Measurements from ENCODE around the gene NFIC. TPM values are rescaled to one million over a fixed set of nuclear protein-coding genes. Genes with fewer than 3 reads are reported as not detected.
A peak's percentile ranks its signal among the peaks of the same experiment; 100 is the strongest.
"Not testable (repeated sequence)": the region's sequence is repeated elsewhere in the genome, so short reads cannot be mapped to it uniquely, and the experiment has no call there.

Gene NFIC
- total RNA-seq, 1 experiment from 2014 or later, result 0.82 TPM

DNA sequence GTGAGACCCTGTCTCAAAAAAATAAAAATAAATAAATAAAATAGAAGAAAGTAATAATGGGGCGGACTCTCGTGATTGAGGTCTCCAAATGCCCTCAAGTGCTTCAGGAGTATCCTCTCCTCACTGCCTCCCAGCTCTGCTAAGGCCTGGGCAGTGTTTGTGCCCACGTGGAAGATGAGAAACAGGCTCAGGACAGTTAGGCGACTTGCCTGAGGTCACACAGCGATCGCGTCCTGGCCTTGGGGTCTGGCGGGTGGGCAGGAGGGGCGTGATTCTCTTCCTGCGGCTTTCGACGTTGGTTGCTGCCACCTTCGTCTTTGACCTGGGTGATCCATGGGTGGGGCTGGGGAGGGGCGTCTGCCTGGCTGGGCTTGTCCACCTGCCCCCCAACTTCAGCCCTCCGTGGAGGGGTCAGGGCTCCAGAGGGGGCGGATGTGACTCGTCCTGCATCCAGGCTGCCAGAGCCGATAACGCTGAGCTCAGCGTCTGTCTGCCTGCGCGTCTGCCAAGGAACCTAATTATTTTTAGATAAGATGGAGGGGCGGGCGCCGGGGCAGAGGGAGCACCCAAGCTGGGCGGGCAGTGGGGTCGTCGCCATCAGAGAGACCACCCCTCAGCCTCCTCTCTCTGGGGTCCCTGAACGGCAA is 56.9 kb downstream of the NFIC start:
- Histone ChIP-seq H3K9me2 (replicated peaks; ENCODE audit: insufficient read depth, low read length) (no peaks in the 10 kb centered on the region), H3K79me2 (ENCODE audit: low read length) (no peaks in the 10 kb centered on the region), H3K27me3 (ENCODE audit: low read length) (no peaks in the 10 kb centered on the region), H3K9ac (ENCODE audit: low read length) (no peak overlapping the region), H3K4me2 (ENCODE audit: low read depth, low read length, poor library complexity, severe bottlenecking) (no peak overlapping the region), H4K20me1 (ENCODE audit: insufficient read depth, low read depth, low read length) (no peaks in the 10 kb centered on the region), H3K9me3 (ENCODE audit: low read length) (no peaks in the 10 kb centered on the region), H3K4me3 (ENCODE audit: low read length) (no peak overlapping the region), H3K36me3 (ENCODE audit: insufficient read depth, low read length) (no peaks in the 10 kb centered on the region), H2AFZ (ENCODE audit: low read length) (no peak overlapping the region), H3K27ac (ENCODE audit: low read length) (no peak overlapping the region), H3K4me1 (ENCODE audit: low read length) (no peaks in the 10 kb centered on the region)
- DNase-seq, result no peak

GRCh38 chr19:3426433-3426832 is 60.0 kb downstream of the NFIC start:
- no peaks in the 10 kb centered on the region for H3K27me3 ChIP-seq (ENCODE audit: low read length)
- H3K79me2 ChIP-seq (ENCODE audit: low read length), result no peaks in the 10 kb centered on the region
- no peak overlapping the region for H3K27ac ChIP-seq (ENCODE audit: low read length)
- no peak overlapping the region for H3K9ac ChIP-seq (ENCODE audit: low read length)
- H2AFZ ChIP-seq (ENCODE audit: low read length), result no peak overlapping the region
- H3K9me2 ChIP-seq (replicated peaks; ENCODE audit: insufficient read depth, low read length), result no peaks in the 10 kb centered on the region
- H4K20me1 ChIP-seq (ENCODE audit: insufficient read depth, low read depth, low read length), result no peaks in the 10 kb centered on the region
- no peaks in the 10 kb centered on the region for H3K36me3 ChIP-seq (ENCODE audit: insufficient read depth, low read length)
- DNase-seq, result no peak
- H3K4me1 ChIP-seq (ENCODE audit: low read length), result peaks cover 4% of the 10 kb centered on the region
- no peak overlapping the region for H3K4me3 ChIP-seq (ENCODE audit: low read length)
- no peak overlapping the region for H3K4me2 ChIP-seq (ENCODE audit: low read depth, low read length, poor library complexity, severe bottlenecking)
- no peaks in the 10 kb centered on the region for H3K9me3 ChIP-seq (ENCODE audit: low read length)

DNA sequence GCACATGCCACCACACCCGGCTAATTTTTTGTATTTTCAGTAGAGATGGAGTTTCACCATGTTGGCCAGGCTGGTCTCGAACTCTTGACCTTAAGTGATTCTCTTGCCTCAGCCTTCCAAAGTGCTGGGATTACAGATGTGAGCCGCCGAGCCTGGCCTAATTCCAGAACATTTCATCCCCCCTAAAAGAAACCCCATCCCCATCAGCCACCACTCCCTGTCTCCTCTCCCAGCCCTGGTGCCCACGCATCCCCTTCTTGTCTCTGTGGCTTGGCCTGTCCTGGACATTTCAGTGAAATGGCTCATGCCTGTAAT is 63.9 kb downstream of the NFIC start:
- not testable (repeated sequence) for H3K9ac ChIP-seq (ENCODE audit: low read length); H3K79me2 ChIP-seq (ENCODE audit: low read length); H3K27me3 ChIP-seq (ENCODE audit: low read length); H2AFZ ChIP-seq (ENCODE audit: low read length); H3K4me3 ChIP-seq (ENCODE audit: low read length); H3K9me3 ChIP-seq (ENCODE audit: low read length); H3K36me3 ChIP-seq (ENCODE audit: insufficient read depth, low read length); H4K20me1 ChIP-seq (ENCODE audit: insufficient read depth, low read depth, low read length); H3K4me2 ChIP-seq (ENCODE audit: low read depth, low read length, poor library complexity, severe bottlenecking); H3K9me2 ChIP-seq (replicated peaks; ENCODE audit: insufficient read depth, low read length); H3K27ac ChIP-seq (ENCODE audit: low read length); DNase-seq
- H3K4me1 ChIP-seq (ENCODE audit: low read length), result peaks cover 11% of the 10 kb centered on the region

DNA sequence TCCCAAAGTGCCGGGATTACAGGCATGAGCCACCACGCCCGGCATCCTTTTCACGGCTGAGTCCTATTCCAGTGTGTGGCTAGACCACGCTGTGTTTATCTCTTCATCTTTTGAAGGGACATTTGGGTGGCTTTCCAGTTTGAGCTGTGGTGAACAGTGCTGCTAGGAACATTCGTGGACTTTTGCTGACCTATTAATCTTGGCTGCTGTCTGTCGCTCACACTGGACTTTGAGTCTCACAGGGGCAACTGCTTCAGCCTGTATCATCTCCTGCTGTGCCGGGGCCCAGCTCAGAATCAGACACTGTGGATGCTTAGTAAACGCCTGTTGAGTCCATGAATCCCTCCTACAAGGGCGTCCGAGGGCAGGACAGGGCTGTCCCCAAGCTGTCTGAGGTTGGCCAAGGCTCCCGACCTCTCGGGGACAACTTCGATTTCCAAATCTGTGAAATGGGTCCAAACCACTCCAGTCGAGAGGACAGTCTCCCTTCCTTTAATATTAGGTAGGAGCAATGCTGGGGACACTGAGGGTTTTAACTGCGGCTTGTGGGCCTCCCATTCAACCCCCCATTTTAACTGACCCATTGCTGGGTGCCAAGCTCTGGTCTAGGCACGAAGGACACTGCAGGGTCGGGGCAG is 65.5 kb downstream of the NFIC start:
- peaks cover 15% of the 10 kb centered on the region for H3K4me1 ChIP-seq (ENCODE audit: low read length)
- no peaks in the 10 kb centered on the region for H3K9me2 ChIP-seq (replicated peaks; ENCODE audit: insufficient read depth, low read length)
- no peak for DNase-seq
- H3K4me3 ChIP-seq (ENCODE audit: low read length), result no peak overlapping the region
- H3K79me2 ChIP-seq (ENCODE audit: low read length), result no peaks in the 10 kb centered on the region
- no peak overlapping the region for H3K27ac ChIP-seq (ENCODE audit: low read length)
- no peaks in the 10 kb centered on the region for H3K9me3 ChIP-seq (ENCODE audit: low read length)
- no peaks in the 10 kb centered on the region for H3K36me3 ChIP-seq (ENCODE audit: insufficient read depth, low read length)
- H3K27me3 ChIP-seq (ENCODE audit: low read length), result no peaks in the 10 kb centered on the region
- no peak overlapping the region for H2AFZ ChIP-seq (ENCODE audit: low read length)
- H3K4me2 ChIP-seq (ENCODE audit: low read depth, low read length, poor library complexity, severe bottlenecking), result no peak overlapping the region
- H4K20me1 ChIP-seq (ENCODE audit: insufficient read depth, low read depth, low read length), result no peaks in the 10 kb centered on the region
- H3K9ac ChIP-seq (ENCODE audit: low read length), result no peak overlapping the region

GRCh38 chr19:3433313-3433712 is 66.9 kb downstream of the NFIC start:
- H4K20me1 ChIP-seq (ENCODE audit: insufficient read depth, low read depth, low read length), result no peaks in the 10 kb centered on the region
- H3K36me3 ChIP-seq (ENCODE audit: insufficient read depth, low read length), result no peaks in the 10 kb centered on the region
- H3K27ac ChIP-seq (ENCODE audit: low read length), result no peak overlapping the region
- no peaks in the 10 kb centered on the region for H3K9me3 ChIP-seq (ENCODE audit: low read length)
- no peak for DNase-seq
- no peaks in the 10 kb centered on the region for H3K79me2 ChIP-seq (ENCODE audit: low read length)
- no peak overlapping the region for H2AFZ ChIP-seq (ENCODE audit: low read length)
- H3K4me1 ChIP-seq (ENCODE audit: low read length), result peaks cover 15% of the 10 kb centered on the region
- H3K27me3 ChIP-seq (ENCODE audit: low read length), result no peaks in the 10 kb centered on the region
- no peak overlapping the region for H3K4me2 ChIP-seq (ENCODE audit: low read depth, low read length, poor library complexity, severe bottlenecking)
- no peaks in the 10 kb centered on the region for H3K9me2 ChIP-seq (replicated peaks; ENCODE audit: insufficient read depth, low read length)
- H3K4me3 ChIP-seq (ENCODE audit: low read length), result no peak overlapping the region
- H3K9ac ChIP-seq (ENCODE audit: low read length), result no peak overlapping the region

DNA sequence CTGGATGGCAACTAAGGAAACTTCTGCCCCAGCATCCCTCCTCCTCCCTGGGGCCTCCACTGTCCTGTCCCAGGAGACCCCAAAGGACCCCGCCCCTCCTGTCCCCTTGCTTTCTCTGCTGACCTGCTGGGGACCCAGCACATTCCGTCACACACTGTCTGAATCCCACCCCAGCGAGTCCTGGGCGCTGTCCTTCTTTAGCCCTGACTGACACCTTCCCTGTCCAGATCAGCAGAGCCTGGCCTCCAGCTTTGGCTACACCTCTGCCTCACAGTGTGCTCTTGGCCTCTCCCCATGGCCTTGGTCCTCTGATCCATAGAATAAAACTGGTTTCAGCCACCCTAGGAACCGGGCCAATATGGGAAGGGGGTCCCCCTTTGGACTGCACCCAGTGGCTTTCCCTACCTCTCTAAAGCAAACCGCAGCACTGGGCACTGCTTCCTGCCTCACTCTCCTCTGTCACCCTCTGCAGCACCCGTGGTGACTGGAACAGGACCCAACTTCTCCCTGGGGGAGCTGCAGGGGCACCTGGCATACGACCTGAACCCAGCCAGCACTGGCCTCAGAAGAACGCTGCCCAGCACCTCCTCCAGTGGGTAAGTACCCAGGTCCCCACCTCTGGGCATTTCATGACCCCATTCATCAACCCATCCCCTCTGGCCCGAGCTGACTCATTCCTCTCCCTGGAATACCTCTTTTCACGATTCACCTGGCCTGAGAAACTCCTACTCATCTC is 67.6 kb downstream of the NFIC start:
- H3K4me2 ChIP-seq (ENCODE audit: low read depth, low read length, poor library complexity, severe bottlenecking), result peak overlapping the region; percentile 96
- H3K27me3 ChIP-seq (ENCODE audit: low read length), result no peaks in the 10 kb centered on the region
- peak overlapping the region; percentile 88 for H3K4me3 ChIP-seq (ENCODE audit: low read length)
- H3K9me3 ChIP-seq (ENCODE audit: low read length), result no peaks in the 10 kb centered on the region
- no peak overlapping the region for H3K27ac ChIP-seq (ENCODE audit: low read length)
- H3K9me2 ChIP-seq (replicated peaks; ENCODE audit: insufficient read depth, low read length), result no peaks in the 10 kb centered on the region
- peaks cover 12% of the 10 kb centered on the region for H3K4me1 ChIP-seq (ENCODE audit: low read length)
- peak overlapping the region; percentile 91; the same call in 1 of the 2 replicates for H2AFZ ChIP-seq (ENCODE audit: low read length)
- no peaks in the 10 kb centered on the region for H3K36me3 ChIP-seq (ENCODE audit: insufficient read depth, low read length)
- peak overlapping the region; percentile 97 for H3K9ac ChIP-seq (ENCODE audit: low read length)
- no peaks in the 10 kb centered on the region for H4K20me1 ChIP-seq (ENCODE audit: insufficient read depth, low read depth, low read length)
- DNase-seq, result no peak
- H3K79me2 ChIP-seq (ENCODE audit: low read length), result no peaks in the 10 kb centered on the region

DNA sequence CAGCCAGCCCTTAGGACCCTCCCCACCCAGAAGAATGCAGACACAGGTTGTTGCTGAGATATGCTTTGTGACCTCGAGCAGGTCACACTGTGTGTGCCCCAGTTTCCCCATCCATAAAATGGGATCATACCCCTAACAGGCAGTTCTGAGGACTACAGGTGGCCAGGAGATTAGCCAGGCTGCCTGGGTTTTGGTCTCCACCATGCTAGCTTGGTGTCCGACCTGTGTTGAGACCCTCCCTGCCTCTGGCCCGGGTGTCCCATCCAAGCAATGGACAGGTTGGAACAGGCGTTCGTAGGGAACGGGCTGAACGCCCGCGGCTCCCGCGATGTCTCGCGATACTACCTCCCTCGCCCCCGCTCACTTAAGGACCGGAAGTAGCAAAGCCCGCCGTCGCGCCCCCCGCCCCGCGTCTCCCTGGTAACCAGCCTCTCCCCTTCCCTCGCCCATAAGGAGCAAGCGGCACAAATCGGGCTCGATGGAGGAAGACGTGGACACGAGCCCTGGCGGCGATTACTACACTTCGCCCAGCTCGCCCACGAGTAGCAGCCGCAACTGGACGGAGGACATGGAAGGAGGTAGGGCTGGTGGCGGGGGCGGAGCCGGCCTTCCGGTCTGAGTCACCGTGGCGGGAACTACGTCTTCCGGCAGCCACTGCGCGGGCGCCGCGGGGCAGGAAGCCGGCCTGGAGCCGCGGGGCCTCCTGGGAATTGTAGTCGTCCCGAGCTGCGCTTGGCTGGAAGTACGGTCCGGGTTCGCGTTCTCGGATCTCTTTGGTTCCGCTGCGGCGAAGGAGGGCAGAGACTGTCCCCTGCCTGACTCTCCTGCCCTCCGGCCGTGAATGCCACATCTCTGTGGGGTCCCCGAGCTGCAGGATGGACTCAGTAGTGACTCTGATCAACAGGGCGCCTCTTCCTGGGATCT is 68.5 kb downstream of the NFIC start:
- no peaks in the 10 kb centered on the region for H3K79me2 ChIP-seq (ENCODE audit: low read length)
- DNase-seq, result peak; percentile 99
- no peaks in the 10 kb centered on the region for H4K20me1 ChIP-seq (ENCODE audit: insufficient read depth, low read depth, low read length)
- no peaks in the 10 kb centered on the region for H3K27me3 ChIP-seq (ENCODE audit: low read length)
- no peaks in the 10 kb centered on the region for H3K36me3 ChIP-seq (ENCODE audit: insufficient read depth, low read length)
- H3K9me2 ChIP-seq (replicated peaks; ENCODE audit: insufficient read depth, low read length), result no peaks in the 10 kb centered on the region
- H3K9me3 ChIP-seq (ENCODE audit: low read length), result no peaks in the 10 kb centered on the region
- peak overlapping the region; percentile 97 for H3K9ac ChIP-seq (ENCODE audit: low read length)
- H2AFZ ChIP-seq (ENCODE audit: low read length), result peak overlapping the region; percentile 94
- H3K27ac ChIP-seq (ENCODE audit: low read length), result peak overlapping the region; percentile 66; the same call in 1 of the 2 replicates
- H3K4me1 ChIP-seq (ENCODE audit: low read length), result peaks cover 12% of the 10 kb centered on the region
- H3K4me2 ChIP-seq (ENCODE audit: low read depth, low read length, poor library complexity, severe bottlenecking), result peak overlapping the region; percentile 96
- peak overlapping the region; percentile 88 for H3K4me3 ChIP-seq (ENCODE audit: low read length)

- Histone ChIP-seq H3K9me3 (ENCODE audit: low read length) (no peaks in the 10 kb centered on the region), H3K4me3 (ENCODE audit: low read length) (no peak overlapping the region), H3K27me3 (ENCODE audit: low read length) (no peaks in the 10 kb centered on the region), H3K4me2 (ENCODE audit: low read depth, low read length, poor library complexity, severe bottlenecking) (no peak overlapping the region), H3K9me2 (replicated peaks; ENCODE audit: insufficient read depth, low read length) (no peaks in the 10 kb centered on the region), H4K20me1 (ENCODE audit: insufficient read depth, low read depth, low read length) (no peaks in the 10 kb centered on the region), H3K36me3 (ENCODE audit: insufficient read depth, low read length) (no peaks in the 10 kb centered on the region), H3K9ac (ENCODE audit: low read length) (no peak overlapping the region), H3K27ac (ENCODE audit: low read length) (no peak overlapping the region), H2AFZ (ENCODE audit: low read length) (no peak overlapping the region), H3K79me2 (ENCODE audit: low read length) (no peaks in the 10 kb centered on the region), H3K4me1 (ENCODE audit: low read length) (peaks cover 4% of the 10 kb centered on the region)
- DNase-seq, result peak; percentile 89
Observed at GRCh38 chr19:3440082-3440481, 73.7 kb downstream of the NFIC start.
